Mononuclear cell (primary cell): ENCODE results near the gene PPFIA1. TPM values are rescaled to one million over a fixed set of nuclear protein-coding genes. Genes with fewer than 3 reads are reported as not detected.
"Not testable (repeated sequence)": the region's sequence is repeated elsewhere in the genome, so short reads cannot be mapped to it uniquely, and the experiment has no call there.

Experiments
- H3K27me3 ChIP-seq: 2 replicates; pipeline ENCODE4 v1.6.0; 2011; ENCODE audit warnings: low read length, control low read depth; ENCODE audit not compliant: insufficient read depth
- H3K4me1 ChIP-seq: 2 replicates; pipeline ENCODE4 v1.5.1; 2011; ENCODE audit warnings: mild to moderate bottlenecking, low read length, control low read depth; ENCODE audit not compliant: insufficient read depth
- H3K4me3 ChIP-seq: 2 replicates; pipeline ENCODE4 v1.5.1; 2011; ENCODE audit warnings: mild to moderate bottlenecking, low read length, moderate library complexity
- H3K9me3 ChIP-seq: 2 replicates; pipeline ENCODE4 v1.5.1; 2011; ENCODE audit warnings: low read depth, mild to moderate bottlenecking, control low read depth, low read length
- total RNA-seq: library from RNA; depleted of rRNA; stranded (reverse); fragments of >200 nt; gene quantifications from one replicate; pipeline ENCODE4 v1.2.3, GENCODE V29; 2012

The PPFIA1 gene
- total RNA-seq, 1 donor: 31.4 TPM

DNA sequence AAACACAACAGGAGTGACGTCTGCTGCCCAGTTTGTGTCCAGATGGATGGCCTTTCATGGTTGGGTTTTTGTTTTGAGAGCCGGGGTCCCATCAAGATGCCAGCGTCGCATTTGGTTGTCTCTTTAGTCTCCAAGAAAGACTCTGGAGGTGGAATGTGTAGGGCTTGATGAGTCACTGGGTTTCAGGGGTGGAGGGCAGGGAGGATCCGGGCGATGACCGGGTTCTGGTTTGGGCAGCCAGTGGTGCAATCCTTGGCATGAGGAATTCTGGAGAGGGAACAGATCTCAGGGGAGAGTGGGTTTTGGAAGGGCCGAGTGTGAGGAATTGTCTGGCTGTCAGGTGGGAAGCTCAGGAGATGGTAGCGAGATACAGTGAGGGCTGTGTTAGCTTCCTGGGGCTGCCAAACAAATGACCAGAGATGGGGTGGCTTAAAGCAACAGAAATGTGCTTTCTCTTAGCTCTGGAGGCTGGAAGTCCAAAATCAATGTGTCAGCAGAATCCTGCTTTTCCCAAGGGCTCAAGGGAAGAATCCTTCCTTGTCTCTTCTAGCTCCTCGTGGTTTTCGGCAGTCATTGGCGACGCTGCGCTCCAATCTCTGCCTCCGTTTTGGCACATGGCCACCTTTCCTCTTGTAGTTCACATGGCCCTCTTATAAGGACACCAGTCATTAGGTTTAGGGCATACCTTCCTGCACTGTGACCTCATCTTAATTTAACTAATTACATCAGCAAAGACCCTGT, 26.4 kb upstream of the PPFIA1 start:
- Histone ChIP-seq H3K4me1 (no peaks in the 10 kb centered on the region), H3K4me3 (no peak overlapping the region), H3K27me3 (no peaks in the 10 kb centered on the region), H3K9me3 (no peaks in the 10 kb centered on the region)

DNA sequence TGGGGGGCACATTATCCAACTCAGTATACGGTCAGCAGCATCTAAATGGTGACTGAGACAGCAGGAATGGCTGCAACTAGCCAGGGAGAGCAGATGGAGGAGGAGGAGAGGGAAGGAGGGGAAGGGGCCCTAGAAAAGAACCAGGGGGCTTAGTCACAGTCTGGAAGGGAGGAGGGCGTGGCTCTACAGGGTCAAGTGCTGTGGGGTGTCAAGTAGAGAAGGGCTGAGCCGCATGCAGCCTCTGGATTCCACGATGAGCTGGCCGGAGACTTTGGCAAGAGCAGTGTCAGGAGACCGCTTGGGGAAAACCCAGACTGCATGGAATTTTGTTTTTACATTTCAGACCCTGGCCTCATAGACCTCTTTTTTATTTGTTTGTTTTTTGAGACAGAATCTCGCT, 25.8 kb upstream of the PPFIA1 start:
- Histone ChIP-seq H3K27me3 (no peaks in the 10 kb centered on the region), H3K4me3 (no peak overlapping the region), H3K9me3 (no peaks in the 10 kb centered on the region), H3K4me1 (no peaks in the 10 kb centered on the region)

DNA sequence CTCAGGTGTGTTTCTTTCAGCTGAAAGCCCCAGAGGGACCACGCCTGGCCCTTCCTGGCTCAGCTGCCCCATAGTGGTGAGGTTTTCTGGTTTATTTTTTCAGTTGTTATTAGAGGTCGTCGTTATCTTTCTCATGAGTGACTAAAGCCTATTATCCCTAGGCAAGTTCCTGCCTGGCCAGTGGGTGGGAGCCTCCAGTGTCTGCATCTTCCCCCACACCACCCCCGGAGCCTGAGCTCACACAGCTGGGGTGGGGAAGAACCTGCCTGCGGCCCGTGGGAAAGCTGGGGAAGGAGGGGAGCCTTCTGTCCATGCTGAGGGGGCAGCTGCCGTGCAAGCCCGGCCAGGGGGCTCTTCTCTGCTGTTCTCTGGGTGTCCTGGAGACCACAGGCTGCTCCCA, 24.3 kb upstream of the PPFIA1 start:
- no peaks in the 10 kb centered on the region for H3K27me3 ChIP-seq
- H3K4me3 ChIP-seq: no peak overlapping the region
- H3K4me1 ChIP-seq: no peaks in the 10 kb centered on the region
- H3K9me3 ChIP-seq: no peaks in the 10 kb centered on the region

DNA sequence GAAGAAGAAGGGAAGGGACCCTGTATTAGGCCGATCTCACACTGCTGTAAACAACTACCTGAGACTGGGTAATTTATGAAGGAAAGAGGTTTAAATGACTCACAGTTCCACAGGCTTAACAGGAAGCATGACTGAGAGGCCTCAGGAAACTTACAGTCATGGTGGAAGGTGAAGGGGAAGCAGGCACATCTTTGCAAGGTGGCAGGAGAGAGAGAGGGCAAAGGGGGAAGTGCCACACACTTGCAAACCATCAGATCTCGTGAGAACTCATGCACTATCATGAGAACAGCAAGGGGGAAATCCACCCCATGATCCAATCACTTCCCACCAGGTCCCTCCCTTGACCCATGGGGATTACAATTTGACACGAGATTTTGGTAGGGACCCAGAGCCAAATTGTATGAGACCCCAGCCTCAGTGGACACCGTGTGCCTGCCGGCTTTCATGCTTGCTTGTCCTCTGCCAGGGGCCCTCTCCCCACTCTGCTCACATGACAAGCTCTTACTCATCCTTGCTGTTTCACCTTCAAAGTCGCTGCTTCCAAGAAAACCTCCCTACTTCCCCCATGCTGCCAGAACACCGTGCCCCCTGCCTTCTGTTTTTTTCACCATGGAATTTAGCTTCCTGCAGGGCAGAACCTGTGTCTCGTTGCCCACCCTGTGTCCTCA, 23.3 kb upstream of the PPFIA1 start:
- H3K27me3 ChIP-seq: no peaks in the 10 kb centered on the region
- H3K4me3 ChIP-seq: no peak overlapping the region
- no peaks in the 10 kb centered on the region for H3K9me3 ChIP-seq
- no peaks in the 10 kb centered on the region for H3K4me1 ChIP-seq

DNA sequence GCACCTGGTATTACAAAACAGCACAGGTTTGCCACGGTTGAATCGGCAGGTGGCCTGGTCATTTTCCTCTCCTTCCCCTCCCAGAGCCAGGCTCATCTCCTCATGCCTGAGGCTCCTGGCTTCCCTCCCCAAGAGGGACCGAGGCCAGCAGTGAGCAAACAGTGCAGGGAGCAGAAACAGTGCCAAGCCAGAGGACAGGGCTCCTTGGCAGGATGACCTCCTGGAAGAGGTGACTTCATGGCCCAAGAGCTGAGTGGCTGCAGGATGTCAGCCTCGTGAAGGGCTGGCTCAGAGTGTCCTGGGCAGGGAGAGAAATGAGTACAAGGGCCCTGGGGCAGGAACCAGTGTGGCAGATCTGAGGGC, 22.8 kb upstream of the PPFIA1 start:
- H3K4me3 ChIP-seq: no peak overlapping the region
- H3K9me3 ChIP-seq: no peaks in the 10 kb centered on the region
- no peaks in the 10 kb centered on the region for H3K4me1 ChIP-seq
- no peaks in the 10 kb centered on the region for H3K27me3 ChIP-seq

DNA sequence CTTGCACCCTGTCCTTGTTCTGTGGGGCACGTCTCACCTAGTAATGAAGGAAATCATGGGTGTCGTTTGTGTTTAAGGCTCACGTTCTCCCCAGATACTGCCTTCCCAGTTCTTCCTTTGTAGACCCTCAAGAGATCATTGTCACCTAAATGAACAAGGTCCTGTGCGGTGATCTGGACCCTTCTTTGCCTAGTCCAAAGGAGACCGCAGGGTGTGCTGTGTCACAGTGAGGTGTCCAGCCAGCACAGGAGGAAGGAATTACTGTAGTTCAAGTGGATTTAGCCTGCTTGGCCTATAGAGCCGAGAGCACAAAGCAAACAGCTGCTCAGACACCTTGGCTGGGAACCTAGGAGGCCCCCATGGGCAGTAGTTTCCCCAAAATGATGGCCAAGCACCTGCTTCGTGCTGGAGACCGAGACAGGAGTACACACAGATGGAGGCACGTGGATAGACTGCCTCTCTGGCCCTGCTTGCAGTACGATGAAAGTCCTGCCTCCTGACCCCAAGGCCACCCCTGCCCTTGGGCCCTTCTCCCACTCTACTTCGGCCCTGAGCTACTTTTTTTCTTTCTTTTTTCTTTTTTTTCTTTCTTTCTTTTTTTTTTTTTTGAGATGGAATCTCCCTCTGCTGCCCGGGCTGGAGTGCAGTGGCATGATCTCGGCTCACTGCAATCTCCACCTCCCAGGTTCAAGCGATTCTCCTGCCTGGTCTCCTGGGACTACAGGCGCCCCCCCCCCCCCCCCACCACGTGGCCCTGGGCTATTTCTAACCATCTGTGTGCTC, 19.4 kb upstream of the PPFIA1 start:
- Histone ChIP-seq H3K4me1 (no peaks in the 10 kb centered on the region), H3K9me3 (no peaks in the 10 kb centered on the region), H3K27me3 (no peaks in the 10 kb centered on the region), H3K4me3 (no peak overlapping the region)

DNA sequence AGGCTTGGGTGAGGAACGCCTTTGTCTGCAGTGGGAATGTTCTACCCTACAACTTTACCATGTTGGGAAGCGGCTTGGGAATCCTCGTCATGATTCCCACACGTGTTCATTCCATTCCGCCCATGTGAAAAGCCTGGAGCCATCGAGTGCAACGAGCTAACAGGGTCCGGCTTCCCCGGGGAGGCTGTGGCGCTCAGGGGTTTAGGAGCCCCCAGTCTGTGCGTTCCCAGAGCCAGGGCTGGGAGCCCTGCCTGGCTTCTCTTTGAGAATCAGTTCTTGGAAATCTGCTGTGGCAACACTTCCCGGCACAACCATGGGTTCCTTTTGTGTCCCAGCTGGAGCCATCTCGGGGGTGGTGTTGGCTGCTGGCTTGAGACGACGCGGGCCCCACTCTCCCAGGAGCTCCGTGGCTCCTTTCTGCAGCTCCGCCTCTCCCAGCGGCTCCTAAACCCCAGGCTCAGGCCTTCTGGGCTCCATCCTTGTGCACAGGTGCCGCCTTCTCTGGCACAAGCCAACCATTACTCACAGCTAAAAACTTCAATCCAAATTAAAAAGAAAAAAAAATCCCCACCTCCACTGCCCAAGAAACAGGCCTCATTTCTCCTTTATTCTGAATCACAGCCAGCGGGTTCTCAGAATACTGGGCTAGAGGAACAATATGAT, 18.7 kb upstream of the PPFIA1 start:
- Histone ChIP-seq H3K27me3 (no peaks in the 10 kb centered on the region), H3K9me3 (no peaks in the 10 kb centered on the region), H3K4me1 (no peaks in the 10 kb centered on the region), H3K4me3 (no peak overlapping the region)

DNA sequence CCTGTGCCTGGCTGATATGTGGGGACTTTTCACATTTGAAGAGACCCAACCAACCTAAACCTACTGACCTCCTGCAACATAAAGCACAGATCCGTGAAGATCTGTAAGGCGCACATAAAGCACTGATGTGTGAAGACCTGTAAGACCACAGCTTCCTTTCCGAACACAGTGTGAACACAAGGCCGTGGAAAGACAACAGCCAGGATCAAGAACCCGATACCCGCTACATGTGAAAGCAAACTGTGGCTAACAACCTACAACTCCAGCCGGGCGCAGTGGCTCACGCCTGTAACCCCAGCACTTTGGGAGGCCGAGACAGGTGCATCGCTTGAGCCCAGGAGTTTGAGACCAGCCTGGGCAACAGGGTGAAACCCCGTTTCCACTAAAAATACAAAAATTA, 17.6 kb upstream of the PPFIA1 start:
- H3K4me3 ChIP-seq: no peak overlapping the region
- no peaks in the 10 kb centered on the region for H3K9me3 ChIP-seq
- H3K27me3 ChIP-seq: no peaks in the 10 kb centered on the region
- no peaks in the 10 kb centered on the region for H3K4me1 ChIP-seq

DNA sequence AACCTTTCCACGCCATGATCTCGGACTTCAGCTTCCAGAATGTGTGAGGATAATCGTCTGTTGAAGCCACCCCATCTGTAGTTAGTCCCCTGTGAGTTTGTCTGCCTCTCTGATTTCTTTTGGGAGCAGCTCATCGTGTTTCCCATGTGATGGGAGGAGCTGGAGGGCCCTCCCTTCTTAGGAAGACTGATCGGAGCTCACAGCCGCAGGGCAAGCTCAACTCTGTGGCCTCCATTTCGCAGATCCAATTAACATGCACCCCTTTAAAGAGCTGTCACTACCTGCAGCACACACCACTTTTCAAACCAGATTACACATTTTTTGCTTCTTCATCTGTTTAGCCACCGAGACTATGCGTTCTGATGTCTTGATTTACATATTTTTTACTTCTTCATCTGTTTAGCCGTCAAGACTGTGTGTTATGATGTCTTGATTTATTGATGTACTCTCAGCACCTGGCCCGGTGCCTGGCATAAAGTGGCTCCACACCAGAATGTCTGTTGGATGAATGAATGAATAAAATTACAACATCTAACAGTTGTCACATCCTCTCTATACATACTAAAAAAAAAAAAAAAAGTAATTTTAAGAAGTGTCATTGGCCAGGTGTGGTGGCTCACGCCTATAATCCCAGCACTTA, 14.9 kb upstream of the PPFIA1 start:
- Histone ChIP-seq H3K4me1 (no peaks in the 10 kb centered on the region), H3K4me3 (no peak overlapping the region), H3K9me3 (no peaks in the 10 kb centered on the region), H3K27me3 (no peaks in the 10 kb centered on the region)

DNA sequence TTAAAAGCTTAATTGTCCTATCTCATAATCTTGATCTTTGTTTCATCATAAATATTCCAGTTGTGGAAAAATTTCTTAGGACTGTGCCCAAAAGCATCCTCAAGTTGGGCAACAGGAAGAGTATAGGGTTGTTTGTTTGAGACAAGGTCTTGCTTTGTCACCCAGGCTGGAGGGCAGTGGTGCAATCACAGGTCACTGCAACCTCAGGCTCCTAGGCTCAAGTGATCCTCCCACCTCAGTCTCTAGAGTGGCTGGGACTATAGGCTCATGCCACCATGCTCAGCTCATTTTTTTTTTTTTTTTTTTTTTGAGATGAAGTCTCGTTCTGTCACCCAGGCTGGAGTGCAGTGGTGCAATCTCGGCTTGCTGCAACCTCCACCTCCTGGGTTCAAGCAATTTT, 11.4 kb upstream of the PPFIA1 start:
- not testable (repeated sequence) for H3K4me3 ChIP-seq, H3K4me1 ChIP-seq, H3K27me3 ChIP-seq, H3K9me3 ChIP-seq

DNA sequence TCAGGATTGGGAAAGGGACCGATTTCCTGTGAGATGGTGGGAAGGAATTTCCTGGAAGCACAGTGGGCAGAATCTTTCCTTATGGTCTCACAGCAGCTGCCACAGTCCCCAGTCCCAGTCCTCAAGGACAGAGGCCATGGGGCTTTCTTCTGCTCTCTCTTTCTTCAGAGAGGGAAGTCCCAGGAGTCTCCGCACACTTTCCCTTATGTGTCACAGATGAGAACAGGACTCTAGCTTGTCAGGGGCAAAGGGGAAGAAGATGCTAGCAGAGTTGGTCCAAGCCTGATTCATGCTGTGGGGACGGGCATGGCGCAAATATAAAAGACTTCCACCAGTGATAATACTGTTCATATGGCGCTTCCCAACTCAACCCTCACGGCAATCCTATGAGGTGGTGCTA, 7.5 kb upstream of the PPFIA1 start:
- Histone ChIP-seq H3K27me3 (peaks cover 12% of the 10 kb centered on the region), H3K9me3 (no peaks in the 10 kb centered on the region), H3K4me1 (no peaks in the 10 kb centered on the region), H3K4me3 (no peak overlapping the region)

DNA sequence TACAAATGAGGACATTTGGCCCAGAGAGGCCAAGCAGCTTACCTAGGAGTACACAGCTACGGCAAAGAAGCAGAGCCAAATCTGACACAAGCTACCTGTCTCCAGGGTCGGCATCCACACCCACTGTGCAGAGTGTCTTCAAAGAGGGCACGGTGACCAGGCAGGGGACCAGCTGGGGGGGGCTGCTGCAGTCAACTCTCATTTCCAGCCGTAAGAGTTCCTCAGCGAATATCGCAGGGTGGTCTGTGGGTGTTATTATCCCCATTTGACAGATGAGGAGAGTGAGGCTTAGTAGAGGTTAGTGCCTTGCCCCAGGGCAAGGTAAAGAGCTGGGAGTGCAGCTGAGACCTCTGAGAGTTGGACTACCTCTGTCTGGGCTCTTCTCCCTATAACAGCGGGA, 7.1 kb upstream of the PPFIA1 start:
- Histone ChIP-seq H3K9me3 (no peaks in the 10 kb centered on the region), H3K4me1 (no peaks in the 10 kb centered on the region), H3K4me3 (no peak overlapping the region), H3K27me3 (peaks cover 12% of the 10 kb centered on the region)

DNA sequence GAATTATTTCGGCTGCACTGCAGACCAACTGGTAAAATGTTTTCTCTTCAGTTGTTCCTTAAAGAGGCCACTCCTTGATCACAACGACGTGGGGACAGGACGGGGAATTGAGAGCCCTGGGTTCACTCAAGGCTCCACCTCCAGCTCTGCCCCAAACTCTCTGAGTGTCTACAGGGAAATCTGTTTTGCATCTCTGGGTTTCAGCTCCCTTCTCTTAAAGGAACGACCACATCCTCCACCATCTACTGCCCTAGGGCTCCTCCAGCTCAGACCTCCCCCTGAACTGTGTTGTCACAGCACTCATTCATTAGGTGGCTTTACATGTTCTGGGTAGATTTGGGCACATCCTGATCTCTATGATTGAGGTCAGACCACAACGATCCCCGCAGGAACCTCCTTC, 5.1 kb upstream of the PPFIA1 start:
- Histone ChIP-seq H3K27me3 (peaks cover 12% of the 10 kb centered on the region), H3K4me3 (no peak overlapping the region), H3K9me3 (no peaks in the 10 kb centered on the region), H3K4me1 (peaks cover 7% of the 10 kb centered on the region)

DNA sequence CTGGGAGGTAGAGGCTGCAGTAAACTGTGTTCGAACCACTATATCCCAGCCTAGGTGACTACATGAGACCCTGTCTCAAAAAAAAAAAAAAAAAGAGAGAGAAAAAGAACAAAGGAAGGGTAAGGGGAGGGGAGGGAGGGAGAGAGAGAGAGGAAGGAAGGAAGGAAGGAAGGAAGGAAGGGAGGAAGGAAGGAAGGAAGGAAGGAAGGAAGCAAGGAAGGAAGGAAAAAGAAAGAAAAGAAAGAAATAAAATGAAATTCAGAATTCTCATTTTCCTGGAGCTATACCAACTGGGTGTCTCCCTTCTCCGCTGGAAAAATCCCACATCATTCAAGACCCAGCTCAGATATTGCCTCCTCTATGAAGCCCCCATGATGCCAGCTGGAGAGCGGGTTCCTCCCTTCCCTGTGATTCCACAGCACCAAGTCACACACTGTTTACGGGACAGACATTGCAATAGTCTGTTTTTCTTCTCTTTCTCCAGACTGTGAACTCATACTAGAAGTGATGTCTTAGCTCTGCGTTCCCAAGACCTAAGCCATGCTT, 3.0 kb upstream of the PPFIA1 start:
- Histone ChIP-seq H3K9me3 (no peaks in the 10 kb centered on the region), H3K4me3 (no peak overlapping the region), H3K4me1 (peaks cover 22% of the 10 kb centered on the region), H3K27me3 (peaks cover 12% of the 10 kb centered on the region)
